Activated CD8-positive, alpha-beta memory T cell treated with anti-CD3 and anti-CD28 coated beads for 4 hours (primary cell): Measurements from ENCODE around the gene TBC1D14.
A peak's percentile ranks its signal among the peaks of the same experiment; 100 is the strongest.

Source experiments
- DNase-seq, 2 donors: peaks; one replicate each; pipeline ENCODE4 v3.0.0-alpha.2; 2020; ENCODE audit warnings: low read depth in 2 of 2

Gene TBC1D14, protein sequence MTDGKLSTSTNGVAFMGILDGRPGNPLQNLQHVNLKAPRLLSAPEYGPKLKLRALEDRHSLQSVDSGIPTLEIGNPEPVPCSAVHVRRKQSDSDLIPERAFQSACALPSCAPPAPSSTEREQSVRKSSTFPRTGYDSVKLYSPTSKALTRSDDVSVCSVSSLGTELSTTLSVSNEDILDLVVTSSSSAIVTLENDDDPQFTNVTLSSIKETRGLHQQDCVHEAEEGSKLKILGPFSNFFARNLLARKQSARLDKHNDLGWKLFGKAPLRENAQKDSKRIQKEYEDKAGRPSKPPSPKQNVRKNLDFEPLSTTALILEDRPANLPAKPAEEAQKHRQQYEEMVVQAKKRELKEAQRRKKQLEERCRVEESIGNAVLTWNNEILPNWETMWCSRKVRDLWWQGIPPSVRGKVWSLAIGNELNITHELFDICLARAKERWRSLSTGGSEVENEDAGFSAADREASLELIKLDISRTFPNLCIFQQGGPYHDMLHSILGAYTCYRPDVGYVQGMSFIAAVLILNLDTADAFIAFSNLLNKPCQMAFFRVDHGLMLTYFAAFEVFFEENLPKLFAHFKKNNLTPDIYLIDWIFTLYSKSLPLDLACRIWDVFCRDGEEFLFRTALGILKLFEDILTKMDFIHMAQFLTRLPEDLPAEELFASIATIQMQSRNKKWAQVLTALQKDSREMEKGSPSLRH

DNA sequence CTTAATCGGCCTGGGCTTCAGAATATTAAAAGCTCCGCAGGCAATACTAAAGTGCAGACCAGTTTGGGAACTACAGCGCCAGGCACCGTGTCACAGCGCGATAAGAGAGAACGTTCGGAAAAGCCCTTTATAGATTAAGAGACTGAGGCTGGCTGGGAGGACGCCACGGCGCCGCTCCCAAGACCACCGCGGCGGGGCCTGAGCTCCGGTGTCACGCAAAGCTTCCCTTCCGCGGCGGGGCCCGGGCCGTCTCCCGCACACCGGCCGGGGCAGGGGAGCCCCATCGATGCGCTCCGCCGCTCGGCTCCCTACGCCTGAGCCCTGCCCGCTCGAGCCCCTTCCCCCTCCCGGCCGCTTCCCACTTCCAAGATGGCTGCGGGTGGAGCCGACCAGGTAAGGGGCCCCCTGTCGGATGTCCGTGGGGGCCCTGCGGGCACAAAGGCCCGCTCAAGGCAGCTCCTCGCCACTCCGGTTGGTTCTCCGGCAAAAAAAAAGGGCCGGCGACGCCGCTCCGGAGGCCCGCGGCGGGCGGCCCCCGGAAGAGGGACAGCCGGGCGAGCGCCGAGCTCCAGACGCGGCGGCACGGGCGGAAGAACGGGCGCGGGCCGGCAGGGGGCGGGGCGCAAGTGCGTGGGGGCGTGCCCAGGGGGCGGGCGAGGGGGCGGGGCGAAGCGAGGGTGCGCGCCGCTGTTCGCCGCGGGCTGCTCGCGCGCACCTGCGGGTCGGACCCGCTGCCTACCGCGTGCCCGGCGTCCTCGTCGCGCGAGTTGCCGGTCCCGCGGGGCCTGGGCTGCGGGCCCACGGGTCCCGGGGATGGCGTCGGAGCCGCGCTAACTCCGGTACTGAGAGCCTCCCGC lies at the start of gene TBC1D14:
Gene TBC1D14 (plus strand): TSS at position 714 of the 857 bp plus-strand sequence. CDS start 13,564 bp downstream, outside the sequence.
- peak; percentile 65 to 77 for DNase-seq

DNA sequence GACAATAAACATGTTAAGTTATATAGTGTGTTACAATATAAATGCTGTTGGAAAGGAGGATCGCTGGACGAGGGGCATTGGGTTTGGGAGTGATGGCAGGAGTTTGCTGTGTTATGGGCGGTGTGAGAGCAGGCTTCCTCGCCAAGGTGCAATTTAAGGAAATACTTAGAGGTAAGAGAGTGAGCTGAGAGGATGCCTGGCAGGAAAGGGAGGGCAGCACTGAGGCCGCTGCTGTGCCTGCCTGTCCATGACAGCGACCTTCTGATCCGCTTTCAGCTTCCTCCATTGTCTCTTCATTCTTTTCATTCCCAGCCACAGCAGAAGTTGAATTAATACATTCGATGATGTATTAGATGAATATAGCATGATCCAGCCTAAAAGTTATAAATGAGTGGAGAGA lies 41.2 kb upstream of the TBC1D14 start:
- no peak for DNase-seq

GRCh38 chr4:6869944-6870343 lies 39.7 kb upstream of the TBC1D14 start:
- DNase-seq, result no peak

- DNase-seq, result no peak
Measured at GRCh38 chr4:6873291-6873690, 36.3 kb upstream of the TBC1D14 start.

GRCh38 chr4:6873792-6874461 lies 35.7 kb upstream of the TBC1D14 start:
- peak; percentile 60 to 61 for DNase-seq

DNA sequence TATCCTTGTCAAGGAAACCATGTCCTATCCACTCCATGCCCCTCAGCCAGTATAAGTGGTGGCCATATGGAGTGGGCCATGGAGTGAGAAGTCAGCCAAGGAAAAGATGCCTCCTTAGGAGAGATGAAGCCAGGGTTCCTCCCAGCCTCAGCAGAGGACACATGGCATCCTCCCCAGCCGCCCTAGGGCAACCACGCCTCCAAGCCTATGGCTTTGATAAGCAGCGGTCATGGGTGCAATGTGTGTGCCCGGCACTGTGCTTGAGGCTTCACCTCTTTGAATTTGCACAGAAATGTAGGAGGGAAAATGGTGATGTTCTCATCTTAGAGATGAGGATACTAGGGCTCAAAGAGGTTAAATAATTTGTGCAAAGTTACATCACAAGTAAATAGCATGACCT lies 34.6 kb upstream of the TBC1D14 start:
- DNase-seq, result no peak

GRCh38 chr4:6875431-6875831 lies 34.2 kb upstream of the TBC1D14 start:
- DNase-seq, result no peak

DNA sequence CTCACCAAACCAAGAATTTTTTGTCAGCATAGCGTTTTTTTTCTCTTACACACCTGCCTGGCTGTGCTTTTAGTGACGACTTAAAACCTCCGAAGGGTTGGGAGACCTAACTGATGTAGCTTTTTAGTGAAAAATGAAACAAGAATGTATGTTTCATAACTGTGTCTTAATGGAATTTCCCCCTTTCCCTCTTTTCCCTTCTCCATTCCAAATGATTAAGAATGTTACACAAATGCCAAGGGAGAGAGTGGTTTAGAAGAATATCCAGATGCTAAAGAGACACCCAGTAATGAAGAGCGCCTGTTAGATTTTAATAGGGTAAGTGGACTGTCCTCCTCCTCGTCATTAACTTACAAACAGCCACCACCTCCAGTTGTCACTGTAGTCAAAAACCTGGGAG lies 33.2 kb upstream of the TBC1D14 start:
- DNase-seq, result no peak

DNA sequence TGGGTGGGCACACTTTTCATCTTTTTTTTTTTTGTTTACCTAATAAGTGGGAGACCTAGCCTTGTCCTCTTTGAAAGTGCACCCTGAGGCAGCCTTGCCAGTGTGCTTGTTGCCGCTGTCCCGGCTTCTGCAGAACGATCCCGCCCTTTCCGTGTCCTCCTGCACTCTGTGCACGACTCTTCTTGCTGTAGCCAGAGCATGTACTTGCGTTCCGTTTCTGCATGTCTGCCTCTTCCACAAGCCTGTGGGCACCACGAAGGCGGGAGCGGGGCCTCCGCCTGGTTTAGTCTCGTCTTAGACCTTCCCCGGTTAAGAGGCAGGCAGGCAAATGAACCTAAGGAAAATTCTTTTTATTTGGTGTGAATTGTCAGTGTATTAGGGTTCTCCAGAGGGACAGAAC lies 32.6 kb upstream of the TBC1D14 start:
- DNase-seq, result no peak

DNA sequence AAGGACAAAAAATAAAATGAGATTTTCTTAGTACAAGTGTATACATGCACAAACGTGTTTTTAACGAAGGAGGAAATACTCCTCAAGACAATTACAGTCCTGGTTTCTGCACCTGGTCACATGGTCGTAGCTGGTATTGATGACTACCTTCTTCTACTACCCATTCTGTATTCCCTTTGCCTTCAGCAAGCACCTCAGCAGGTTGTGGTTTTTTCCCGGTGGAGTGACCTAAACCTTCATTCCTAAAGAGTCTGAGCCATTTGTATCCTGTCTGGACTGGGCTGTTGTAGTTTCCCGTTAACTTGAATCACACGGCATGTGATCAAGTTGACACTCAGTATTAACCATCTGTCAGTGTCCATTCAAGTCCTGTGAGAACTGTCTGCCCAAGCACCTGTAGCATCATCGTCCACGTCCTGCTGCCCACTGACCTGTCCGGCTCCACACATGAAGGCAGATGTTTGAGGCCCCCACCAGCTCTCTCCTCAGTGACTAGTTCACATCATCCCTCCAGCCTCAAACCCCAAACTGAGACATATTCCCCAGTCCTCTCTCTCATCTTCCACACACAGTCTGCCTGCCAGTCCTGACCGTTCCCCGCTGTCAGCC lies 31.1 kb upstream of the TBC1D14 start:
- DNase-seq, result no peak

DNA sequence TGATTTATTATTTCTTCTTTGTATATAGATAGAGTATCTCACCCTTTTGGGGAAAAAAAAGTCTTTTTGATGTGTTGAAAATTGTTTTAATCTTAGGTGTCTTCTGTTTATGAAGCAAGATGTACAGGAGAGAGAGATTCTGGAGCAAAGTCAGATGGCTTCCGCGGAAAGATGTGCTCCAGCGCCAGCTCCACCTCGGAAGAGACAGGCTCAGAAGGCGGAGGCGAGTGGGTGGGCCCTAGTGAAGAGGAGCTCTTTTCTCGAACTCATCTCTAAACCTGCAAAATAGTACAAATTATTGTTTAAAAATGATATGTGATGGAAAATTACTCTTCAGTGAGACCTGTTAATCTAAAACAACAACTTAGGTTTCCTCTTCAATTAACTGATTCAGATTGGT lies 28.9 kb upstream of the TBC1D14 start:
- DNase-seq, result no peak

GRCh38 chr4:6881908-6882307 lies 27.7 kb upstream of the TBC1D14 start:
- no peak for DNase-seq

DNA sequence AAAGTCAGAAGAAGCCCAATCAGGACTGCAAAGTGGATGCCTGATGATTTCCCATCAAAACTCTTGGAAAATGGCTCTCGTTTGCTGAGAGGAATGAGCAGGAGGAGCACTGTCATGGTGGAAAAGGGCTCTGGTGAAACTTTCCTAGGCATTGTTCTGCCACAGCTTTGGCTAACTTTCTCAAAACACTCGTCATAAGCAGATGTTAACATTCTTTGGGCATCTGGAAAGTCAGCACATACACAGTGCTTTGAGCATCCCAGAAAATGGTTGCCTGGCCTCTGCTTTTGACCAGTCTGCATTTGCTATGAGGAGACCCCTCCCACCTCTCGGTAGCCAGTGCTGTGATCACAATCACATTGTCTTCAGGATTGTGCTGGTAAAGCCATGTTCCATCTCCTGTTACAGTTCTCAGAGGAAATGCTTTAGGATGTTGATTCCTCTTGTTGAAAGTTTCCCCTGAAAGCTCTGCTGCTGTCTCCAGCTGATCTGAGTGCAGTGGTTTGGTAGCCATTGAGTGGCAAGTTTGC lies 25.2 kb upstream of the TBC1D14 start:
- DNase-seq, result no peak

DNA sequence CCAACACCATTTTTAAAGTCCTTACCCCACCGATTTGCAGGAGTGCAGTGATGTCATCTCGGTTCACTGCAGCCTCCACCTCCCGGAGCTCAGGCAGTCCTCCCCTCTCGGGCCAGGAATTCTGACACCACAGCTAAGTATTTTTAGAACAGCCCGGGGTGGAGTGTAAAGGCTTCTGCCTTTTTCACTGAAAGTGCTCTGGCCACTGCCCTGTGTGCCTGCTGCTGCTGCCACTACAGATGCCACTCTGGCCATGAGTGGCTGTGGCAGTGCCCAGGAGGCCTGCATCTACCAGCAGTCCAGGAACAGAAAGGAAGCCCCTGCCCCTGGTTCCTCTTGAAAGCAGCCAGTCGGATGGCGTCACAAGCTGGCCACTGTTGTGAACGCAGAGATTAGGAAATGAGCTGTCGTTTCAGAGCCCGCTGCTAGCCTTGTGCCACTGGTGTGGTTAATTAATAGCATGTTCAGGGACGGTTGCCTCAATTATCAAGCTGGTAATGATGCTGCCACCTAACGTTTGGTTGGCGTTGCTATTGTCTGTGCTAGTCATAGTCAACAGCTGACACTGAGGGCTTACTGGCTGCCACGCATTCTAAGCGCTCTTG lies 23.6 kb upstream of the TBC1D14 start:
- DNase-seq, result no peak

GRCh38 chr4:6886886-6887285 lies 22.7 kb upstream of the TBC1D14 start:
- DNase-seq, result no peak

- DNase-seq, result no peak
Measured at GRCh38 chr4:6887591-6888371, 21.8 kb upstream of the TBC1D14 start.

DNA sequence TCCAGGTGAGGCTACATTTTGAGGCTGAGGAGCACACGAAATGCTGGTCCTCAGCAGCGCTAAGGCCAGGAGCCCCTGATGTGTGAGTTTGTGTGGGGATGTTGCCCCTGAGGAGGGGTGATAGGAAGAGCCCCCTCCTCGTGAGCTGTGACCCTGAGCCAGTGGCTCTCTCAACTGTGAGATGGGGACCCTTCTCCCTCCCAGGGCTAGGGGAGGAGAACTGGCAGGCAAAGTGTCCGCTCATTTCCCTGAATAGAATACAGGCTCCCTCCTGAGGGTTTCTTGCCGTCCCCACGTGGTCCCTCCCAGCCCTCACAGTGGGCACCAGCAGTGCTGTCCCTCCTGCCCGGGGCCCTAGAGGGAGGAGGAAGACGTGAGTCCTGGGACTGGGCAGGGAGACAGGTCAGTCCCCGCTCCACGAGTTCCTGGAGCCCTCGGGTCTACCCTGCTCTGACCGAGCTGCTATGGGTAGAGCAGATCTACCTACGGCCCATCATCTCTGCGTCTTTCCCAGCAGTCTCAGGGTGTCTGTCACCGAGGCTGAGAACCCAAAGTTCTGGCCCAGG lies 21.0 kb upstream of the TBC1D14 start:
- DNase-seq, result no peak

DNA sequence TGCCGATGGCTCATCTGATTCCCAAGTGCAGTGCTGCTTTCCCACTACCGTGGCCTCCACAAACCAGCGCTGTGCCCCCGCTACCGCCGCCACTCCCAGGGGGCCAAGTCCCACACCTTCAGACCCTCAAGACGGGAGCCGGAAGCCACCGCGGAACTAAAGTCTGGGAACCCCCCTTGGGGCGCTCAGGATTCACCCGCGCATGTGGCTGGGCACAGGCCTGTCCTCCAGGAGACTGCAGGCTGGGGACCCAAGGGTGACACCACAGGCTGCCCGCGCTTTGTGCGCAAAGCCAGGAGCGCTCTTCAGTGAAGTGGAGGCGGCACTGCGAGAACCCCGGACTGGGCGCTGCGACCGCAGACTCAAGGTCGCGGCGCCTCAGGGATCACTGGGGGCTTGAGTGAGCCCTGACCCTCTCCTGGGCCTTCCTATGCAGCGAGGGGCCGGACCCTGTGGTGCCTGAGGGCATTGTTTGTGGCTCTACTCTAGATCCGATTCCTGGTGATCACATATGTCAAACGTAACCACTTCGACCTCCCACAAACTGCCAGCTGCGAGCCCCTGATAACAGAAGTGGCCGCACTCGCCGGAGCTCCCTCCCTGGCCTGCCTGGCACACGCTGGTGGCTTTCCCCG lies 20.4 kb upstream of the TBC1D14 start:
- DNase-seq, result no peak

DNA sequence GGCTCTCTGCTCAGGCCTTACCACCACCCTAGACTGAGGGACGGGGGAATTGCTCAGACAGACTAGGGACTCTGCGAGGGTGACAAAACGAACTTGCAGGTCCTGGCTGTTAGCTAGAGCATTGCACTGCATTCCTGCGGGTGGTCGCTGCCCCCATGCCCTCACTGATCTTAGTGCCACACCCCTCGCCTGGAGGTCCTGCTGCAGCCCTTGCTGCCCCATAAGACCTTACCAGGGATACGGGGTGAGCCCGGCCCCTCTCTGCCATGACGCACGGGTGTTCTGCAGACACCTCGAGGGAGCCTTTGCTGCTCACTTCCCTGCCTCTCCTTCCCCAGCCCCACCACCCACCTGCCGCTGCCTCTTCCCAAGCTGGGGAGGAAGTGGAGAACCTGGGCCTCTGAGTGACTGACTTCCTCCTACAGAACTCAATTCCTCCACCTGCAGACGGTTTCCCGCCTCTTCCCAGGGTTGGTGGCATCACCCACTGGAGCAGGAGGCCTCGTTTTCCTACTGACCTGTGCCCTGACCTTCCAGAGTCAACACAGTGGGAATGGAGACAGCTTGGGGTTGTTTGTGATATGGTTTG lies 19.8 kb upstream of the TBC1D14 start:
- no peak for DNase-seq
